HG02852 (cell line): ENCODE data around the gene SCRN2.

Source experiments
- ATAC-seq: cut with Tn5 transposase; IDR thresholded peaks from one replicate; pipeline ENCODE4 v1.9.1; 2021; ENCODE audit warnings: mild to moderate bottlenecking, moderate library complexity; ENCODE audit not compliant: unreplicated experiment

The SCRN2 gene

DNA sequence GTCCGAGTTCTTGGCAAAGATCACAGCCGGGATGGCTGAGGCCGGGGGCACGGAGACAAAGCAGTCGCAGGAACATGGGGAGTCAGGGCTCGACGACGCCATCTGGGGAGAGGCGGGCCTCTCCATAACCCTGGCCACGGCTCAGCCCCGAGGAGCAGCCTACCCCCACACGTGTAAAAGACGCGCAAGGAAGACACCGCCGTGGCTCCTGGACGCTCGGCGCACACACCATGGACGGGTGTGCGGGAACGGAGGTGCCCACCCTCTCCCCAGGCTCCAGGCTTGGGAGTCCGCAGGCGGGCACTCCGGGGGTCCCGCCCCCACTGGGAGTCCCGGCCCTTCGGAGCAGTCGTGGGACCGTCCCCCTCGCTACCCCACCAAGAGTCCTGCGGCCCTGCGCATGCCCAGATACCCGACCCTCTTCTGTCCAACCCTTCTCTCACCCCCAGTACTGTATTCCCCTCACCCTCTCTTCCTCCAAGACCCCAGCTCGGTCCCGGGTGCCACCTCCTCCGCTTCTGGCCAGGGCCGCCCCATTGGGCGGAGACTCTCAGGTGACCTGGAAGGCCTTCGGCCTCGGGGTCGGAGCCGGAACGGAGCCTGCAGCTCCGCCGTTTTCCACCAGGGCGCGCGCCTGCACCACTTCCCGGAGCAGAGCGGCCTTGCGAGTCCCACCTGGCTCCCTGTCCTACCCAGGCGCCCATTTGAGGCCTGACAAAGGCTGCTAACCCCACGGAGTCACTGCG is at the start of gene SCRN2:
Gene SCRN2, minus strand, starts transcription at position 532 of the 746 bp plus-strand sequence. Its CDS starts 430 bp downstream, at position 102.
- ATAC-seq, result peak; percentile 76

GRCh38 chr17:47889734-47890529 is 48.9 kb upstream of the SCRN2 start:
- ATAC-seq, result peak; percentile 68

GRCh38 chr17:47888293-47888692 is 47.2 kb upstream of the SCRN2 start:
- ATAC-seq, result no peak

DNA sequence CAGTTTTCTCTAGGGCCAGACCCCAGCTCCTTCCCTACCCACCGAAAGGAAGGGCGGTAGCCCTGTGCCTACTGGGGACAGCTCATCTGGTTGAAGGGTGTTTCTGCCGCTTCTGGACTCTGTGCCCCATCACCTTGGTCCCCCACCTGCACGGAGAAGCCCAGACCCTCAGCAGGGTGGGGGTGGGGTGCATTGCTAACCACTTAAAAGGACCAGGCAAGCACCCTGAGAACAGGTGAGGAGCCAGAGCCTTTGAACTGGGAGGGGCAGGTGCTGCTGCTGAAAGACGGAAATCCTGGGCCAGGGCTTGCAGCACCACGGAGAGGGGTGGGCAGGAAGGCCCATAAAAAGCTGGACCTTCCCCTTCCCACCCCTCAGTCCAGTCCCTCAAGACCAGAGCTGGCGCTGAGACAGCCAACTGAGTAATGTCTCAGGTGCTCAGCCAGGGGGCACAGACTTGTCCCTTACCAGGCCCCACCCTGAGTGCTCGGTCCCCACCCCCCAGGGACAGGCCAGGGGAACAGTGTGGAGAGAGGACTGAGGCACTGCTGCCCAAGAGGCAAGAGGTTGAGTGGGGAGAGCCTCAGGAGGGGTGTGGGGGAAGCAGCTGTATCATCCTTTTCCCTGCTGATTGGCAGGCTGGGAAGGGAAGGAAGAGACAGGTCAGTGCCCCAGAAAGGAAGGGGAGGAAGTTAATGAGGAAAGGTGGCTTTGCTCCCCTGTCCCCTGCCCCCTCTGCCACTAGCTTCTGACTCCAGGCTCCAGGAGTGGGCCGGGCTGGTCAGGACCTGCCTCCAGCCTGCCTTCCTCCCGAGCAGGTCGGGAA is 44.0 kb upstream of the SCRN2 start:
- no peak for ATAC-seq

GRCh38 chr17:47884427-47884740 is 43.3 kb upstream of the SCRN2 start:
- no peak for ATAC-seq

- no peak for ATAC-seq
Observed at GRCh38 chr17:47883589-47884426, 42.7 kb upstream of the SCRN2 start.

DNA sequence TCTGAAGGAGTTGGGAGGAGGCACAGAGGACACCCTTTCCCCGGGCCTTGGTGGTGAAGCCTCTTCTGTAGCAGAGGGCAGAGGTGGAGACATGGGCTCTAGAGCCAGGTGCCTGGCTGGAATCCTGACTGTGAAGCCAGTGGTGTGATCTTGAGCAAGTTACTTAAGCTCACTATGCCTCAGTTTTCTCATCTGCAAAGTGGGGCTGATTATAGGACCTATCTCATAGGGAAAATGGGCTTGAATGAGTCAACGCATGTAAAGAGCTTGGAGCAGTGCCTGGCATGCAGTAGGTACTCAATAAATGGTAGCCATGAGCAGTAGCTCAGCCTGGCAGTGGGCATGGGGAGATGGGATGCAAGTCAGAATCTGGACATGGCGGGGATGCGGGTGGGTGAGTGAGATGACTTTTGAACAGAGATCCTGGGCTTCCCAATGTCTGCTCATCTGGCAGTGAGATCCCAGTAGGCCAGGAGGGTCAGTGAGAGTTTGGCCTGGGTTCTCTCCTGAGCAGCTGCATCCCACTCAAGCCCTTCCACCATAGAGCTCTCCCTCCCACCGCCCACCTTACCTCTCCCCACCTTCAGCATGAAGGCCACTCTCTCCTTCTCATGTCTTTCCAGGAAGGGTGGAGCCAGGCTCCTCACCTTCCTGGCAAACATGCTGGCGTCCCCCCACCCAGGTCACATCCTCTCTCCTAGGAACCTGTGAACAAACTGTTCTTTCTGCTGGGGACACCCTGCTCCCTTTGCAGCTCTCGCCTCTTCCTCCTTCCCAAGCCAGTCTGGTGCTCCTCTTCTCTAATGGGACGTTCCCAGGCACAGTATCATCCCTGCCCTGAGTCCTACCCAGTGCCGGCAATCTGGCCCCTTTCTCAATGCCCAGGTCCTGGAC is 41.9 kb upstream of the SCRN2 start:
- ATAC-seq, result no peak

GRCh38 chr17:47882247-47882646 is 41.2 kb upstream of the SCRN2 start:
- no peak for ATAC-seq

- ATAC-seq, result no peak
Observed at GRCh38 chr17:47879776-47880454, 38.8 kb upstream of the SCRN2 start.

- no peak for ATAC-seq
Observed at GRCh38 chr17:47879028-47879585, 38.0 kb upstream of the SCRN2 start.

DNA sequence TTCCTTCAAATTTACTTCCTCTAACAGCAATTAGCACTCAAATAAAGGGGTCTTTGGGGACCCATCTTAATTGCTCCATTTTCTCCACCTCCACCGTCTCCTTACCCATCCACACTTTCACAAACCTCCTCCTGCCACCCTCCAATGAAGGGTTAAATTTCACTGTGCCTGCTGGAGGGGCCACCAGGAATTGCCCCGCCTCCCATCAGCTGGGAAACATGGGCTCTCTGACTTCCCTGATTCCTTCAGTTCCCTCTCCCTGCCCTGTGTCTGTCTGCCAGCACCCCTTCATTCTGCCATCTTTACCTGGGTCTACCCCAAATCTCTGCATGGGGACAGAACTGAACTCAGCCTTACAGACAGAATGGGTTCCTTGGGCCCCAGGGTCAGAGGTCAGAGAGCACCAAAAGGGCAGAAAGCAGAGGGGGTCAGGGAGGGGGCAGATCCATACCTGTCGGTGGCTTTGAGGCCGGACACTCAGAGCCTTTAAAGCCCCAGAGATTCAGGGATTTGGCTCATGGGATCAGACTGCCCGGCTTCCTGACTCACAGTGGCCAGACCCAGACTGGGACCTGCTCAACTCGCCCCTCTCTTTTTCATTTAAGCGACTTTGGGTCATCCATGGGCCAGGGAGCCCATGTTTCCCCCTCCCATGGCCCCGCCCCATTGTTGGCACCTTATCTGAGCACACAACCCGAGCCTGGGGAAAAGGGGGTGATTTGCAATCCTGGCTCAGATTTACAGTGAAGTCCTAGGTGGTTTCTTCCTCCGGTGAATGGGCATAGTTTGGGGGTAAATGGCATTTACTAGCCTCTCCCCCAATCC is 37.3 kb upstream of the SCRN2 start:
- no peak for ATAC-seq

DNA sequence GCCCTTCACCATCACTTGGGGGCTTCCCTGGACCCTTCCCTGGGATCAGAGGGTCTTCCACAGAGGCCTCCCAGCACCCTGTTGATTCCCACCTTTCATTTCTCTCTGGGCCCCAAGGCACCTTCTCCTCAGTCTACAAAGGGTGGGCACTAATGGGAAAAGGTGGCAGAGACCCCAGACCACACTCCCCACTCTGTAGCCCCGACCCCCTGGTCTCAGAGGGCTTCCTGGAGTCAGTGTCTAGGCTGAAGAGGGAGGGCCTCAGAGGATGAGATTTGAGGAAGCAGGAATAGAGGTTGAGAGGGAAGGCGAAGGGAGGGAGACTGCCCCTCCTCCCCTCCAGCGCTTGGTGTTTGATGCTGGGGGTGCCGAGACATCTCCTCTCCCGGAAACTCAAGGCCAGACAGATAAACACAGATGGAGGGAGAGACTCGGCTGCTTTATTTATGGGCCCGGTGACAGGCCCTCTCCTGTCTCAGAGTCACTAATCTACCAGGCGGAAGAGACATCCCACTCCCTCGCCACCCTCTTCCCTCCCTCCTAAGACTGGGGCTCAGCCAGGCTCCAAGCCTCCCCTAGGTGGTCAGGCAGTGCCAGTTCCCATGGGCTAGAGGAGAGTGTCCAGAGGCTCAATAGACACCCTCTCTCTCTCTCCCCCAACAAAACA is 36.4 kb upstream of the SCRN2 start:
- no peak for ATAC-seq

DNA sequence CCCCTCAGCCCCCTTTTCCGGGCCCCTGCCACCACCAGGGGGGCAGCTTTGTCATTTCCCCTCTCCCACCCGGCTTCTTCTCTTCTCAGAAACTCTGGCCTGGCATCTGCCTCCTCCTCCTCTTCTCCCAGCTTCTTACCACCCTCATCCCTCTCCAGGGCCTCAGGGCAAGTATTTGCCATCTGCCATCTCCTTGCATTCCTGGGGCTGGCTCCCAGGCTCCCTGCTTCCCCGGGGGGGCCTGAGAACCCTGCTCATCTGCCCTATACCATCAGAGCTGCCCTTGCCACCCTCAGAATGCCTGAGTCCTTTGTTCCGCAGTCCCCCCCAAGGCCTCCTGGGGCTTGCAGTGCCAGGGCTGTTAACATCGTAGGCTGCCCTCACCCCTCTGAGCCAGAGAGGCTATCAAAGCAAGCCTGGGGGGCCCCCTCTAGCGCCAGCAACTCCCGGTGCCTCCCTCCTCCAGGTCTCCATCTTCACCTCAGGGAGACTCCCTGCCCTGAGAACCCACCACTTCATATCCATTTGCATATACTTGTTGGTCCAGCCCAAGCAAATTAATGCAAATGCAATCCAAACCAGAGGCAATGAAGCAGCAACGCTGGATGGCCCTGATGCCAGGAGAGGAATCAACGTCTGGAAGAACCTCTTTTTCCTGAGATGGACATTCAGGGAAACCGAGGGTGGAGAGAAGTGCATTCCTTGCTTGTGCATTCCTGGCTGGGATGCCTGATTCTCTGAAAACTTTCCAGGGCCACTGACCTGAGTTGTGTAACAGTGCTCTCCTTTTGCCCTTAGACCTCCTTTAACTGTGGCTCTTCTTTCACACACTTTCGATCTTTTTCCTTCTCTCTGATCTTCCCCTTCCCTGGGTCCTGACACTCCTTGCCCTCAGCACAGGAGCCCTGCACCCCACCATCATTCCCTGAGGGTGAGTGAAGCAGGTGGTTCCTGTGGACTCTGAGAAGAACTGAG is 34.2 kb upstream of the SCRN2 start:
- ATAC-seq, result no peak

DNA sequence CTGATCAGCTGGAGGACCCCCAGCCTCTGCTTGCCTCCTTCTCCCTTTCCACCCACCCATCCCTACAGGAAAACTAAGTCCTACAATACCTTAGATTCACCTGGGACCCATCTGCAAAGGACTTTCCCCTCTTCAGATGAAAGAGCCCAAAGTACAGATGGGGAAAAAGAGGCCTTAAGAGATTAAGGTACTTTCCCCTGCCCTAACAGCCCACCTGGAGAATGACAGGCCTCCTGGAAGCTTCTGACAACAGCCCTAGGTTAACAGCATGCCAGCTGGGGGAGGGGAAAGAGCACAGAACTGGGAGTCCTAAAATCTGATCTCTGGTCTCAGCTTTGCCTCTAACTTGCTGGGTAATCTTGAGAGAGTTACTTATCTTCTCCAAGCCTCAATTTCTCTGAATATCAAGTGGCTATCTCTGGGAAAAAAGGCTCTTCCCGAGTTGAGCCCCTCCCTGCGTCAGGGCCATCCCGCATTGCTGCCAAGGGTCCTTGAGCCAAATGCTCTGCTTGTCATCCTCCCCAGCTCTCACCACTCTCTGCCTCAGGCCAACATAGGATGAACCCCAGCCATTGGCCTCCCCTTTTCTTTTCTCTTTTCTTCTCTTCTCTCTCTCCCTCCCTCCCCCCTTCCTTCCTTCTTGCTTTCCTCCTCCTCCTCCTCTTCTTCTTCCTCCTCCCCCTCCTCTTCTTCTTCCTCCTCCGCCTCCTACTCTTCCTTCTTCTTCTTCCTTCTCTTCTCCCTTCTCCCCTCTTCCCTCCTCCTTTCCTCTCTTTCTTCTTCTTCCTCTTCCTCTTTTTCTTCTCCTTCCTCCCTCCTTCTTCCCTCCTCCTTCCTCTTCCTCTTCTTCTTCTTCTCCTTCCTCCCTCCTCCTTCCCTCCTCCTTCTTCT is 32.4 kb upstream of the SCRN2 start:
- no peak for ATAC-seq

- no peak for ATAC-seq
Observed at GRCh38 chr17:47872651-47873161, 31.6 kb upstream of the SCRN2 start.
